GM18951 (cell line): ENCODE results near the gene NAB1.
"Not testable (repeated sequence)": the region's sequence is repeated elsewhere in the genome, so short reads cannot be mapped to it uniquely, and the experiment has no call there.

ENCODE experiments used
- POLR2A ChIP-seq: IDR thresholded peaks from 4 replicates; pipeline ENCODE4 v1.6.1; 2011; ENCODE audit warnings: mild to moderate bottlenecking; ENCODE audit not compliant: insufficient read length, insufficient read depth; ENCODE audit errors: extremely low read depth
- in situ Hi-C: fragments of 300-500 bp; cut with MboI; formaldehyde crosslinking; loops from one replicate; pipeline ENCODE4 v1.12.0; 2022; ENCODE audit warnings: low sequenced_read_pairs, mixed read lengths, inconsistent platforms; ENCODE audit not compliant: unreplicated experiment

NAB1 gene

GRCh38 chr2:190693533-190694232, 44.8 kb downstream of the NAB1 start:
- in situ Hi-C loops, result no loop called here
- TF ChIP-seq POLR2A, result no peak

GRCh38 chr2:190694479-190694878, 45.6 kb downstream of the NAB1 start:
- in situ Hi-C loops, result no loop called here
- no peak for TF ChIP-seq POLR2A

- TF ChIP-seq POLR2A, result no peak
- in situ Hi-C loops, result no loop called here
These were observed 46.9 kb downstream of the NAB1 start for GRCh38 chr2:190695739-190696138.

GRCh38 chr2:190696792-190697398, 48.0 kb downstream of the NAB1 start:
- in situ Hi-C loops, result no loop called here
- TF ChIP-seq POLR2A, result no peak

- in situ Hi-C loops, result no loop called here
- TF ChIP-seq POLR2A, result no peak
These were observed 48.5 kb downstream of the NAB1 start for GRCh38 chr2:190697421-190697820.

- in situ Hi-C loops, result no loop called here
- no peak for TF ChIP-seq POLR2A
These were observed 50.0 kb downstream of the NAB1 start for GRCh38 chr2:190698895-190699294.

- TF ChIP-seq POLR2A, result no peak
- in situ Hi-C loops, result no loop called here
These were observed 52.7 kb downstream of the NAB1 start for GRCh38 chr2:190701586-190701985.

GRCh38 chr2:190705280-190705679, 56.4 kb downstream of the NAB1 start:
- in situ Hi-C loops, result no loop called here

GRCh38 chr2:190707726-190708125, 58.8 kb downstream of the NAB1 start:
- in situ Hi-C loops, result no loop called here
- no peak for TF ChIP-seq POLR2A

More at GRCh38 chr2:190705280-190705679, 56.4 kb downstream of the NAB1 start:
- no peak for TF ChIP-seq POLR2A

GRCh38 chr2:190708650-190709049, 59.8 kb downstream of the NAB1 start:
- in situ Hi-C loops, result not testable (repeated sequence)

GRCh38 chr2:190711069-190711468, 62.2 kb downstream of the NAB1 start:
- in situ Hi-C loops, result no loop called here
- no peak for TF ChIP-seq POLR2A

- in situ Hi-C loops, result no loop called here
- TF ChIP-seq POLR2A, result no peak
These were observed 64.6 kb downstream of the NAB1 start for GRCh38 chr2:190713471-190713870.

GRCh38 chr2:190714958-190715357, 66.1 kb downstream of the NAB1 start:
- no peak for TF ChIP-seq POLR2A
- in situ Hi-C loops, result no loop called here

GRCh38 chr2:190716176-190716807, 67.4 kb downstream of the NAB1 start:
- no peak for TF ChIP-seq POLR2A
- in situ Hi-C loops, result no loop called here
